SH-SY5Y (cell line): ENCODE results near the gene L3MBTL1.

ENCODE experiments used
- GATA2 ChIP-seq: IDR thresholded peaks from 2 replicates; pipeline ENCODE4 v1.6.1; 2011; ENCODE audit warnings: mild to moderate bottlenecking, low read depth, low read length
- GATA3 ChIP-seq: IDR thresholded peaks from 2 replicates; pipeline ENCODE4 v1.6.1; 2011; ENCODE audit warnings: low read depth, mild to moderate bottlenecking, low read length, moderate library complexity

GRCh38 chr20:43570496-43570895, 63.0 kb downstream of the L3MBTL1 start:
- TF ChIP-seq GATA2 (no peak), GATA3 (no peak)
